GM23248 (cell line): ENCODE data around the gene RAPGEF4. TPM values are rescaled to one million over a fixed set of nuclear protein-coding genes. Genes with fewer than 3 reads are reported as not detected.

Experiments
- DNase-seq: peaks from one replicate; pipeline ENCODE4 v3.0.0-alpha.2; 2015
- H2AFZ ChIP-seq: fragments of 200-600 bp; sonication (generic); 2 replicates; pipeline ENCODE4 v1.6.1; 2016; ENCODE audit warnings: antibody characterized with exemption
- H3F3A ChIP-seq: fragments of 200-600 bp; sonication (generic); 2 replicates; pipeline ENCODE4 v1.6.1; 2016; ENCODE audit warnings: mild to moderate bottlenecking, antibody characterized with exemption, mixed run types; ENCODE audit not compliant: insufficient read depth
- H3K27ac ChIP-seq: fragments of 200-600 bp; sonication (generic); 2 replicates; pipeline ENCODE4 v1.5.1; 2016; ENCODE audit warnings: mild to moderate bottlenecking
- H3K27me3 ChIP-seq: fragments of 200-600 bp; sonication (generic); replicated peaks from 2 replicates; pipeline ENCODE4 v1.6.1; 2016; ENCODE audit warnings: mild to moderate bottlenecking; ENCODE audit not compliant: insufficient read depth
- H3K36me3 ChIP-seq: fragments of 200-600 bp; sonication (generic); 2 replicates; pipeline ENCODE4 v1.6.1; 2016; ENCODE audit warnings: low read depth, mild to moderate bottlenecking
- H3K4me1 ChIP-seq: fragments of 200-600 bp; sonication (generic); 2 replicates; pipeline ENCODE4 v1.6.1; 2016; ENCODE audit warnings: mild to moderate bottlenecking; ENCODE audit not compliant: insufficient read depth
- H3K4me2 ChIP-seq: fragments of 200-600 bp; sonication (generic); one replicate; pipeline ENCODE4 v1.6.1; 2016; ENCODE audit warnings: mild to moderate bottlenecking; ENCODE audit not compliant: unreplicated experiment
- H3K4me3 ChIP-seq: fragments of 200-600 bp; sonication (generic); 2 replicates; pipeline ENCODE4 v1.5.1; 2016; ENCODE audit warnings: mild to moderate bottlenecking
- H3K79me2 ChIP-seq: fragments of 200-600 bp; sonication (generic); 2 replicates; pipeline ENCODE4 v1.6.1; 2016; ENCODE audit warnings: mild to moderate bottlenecking; ENCODE audit not compliant: insufficient read depth
- H3K9ac ChIP-seq: fragments of 200-600 bp; sonication (generic); 2 replicates; pipeline ENCODE4 v1.6.1; 2016; ENCODE audit warnings: mild to moderate bottlenecking
- H3K9me2 ChIP-seq: fragments of 200-600 bp; sonication (generic); 2 replicates; pipeline ENCODE4 v1.6.1; 2016; ENCODE audit warnings: mixed run types, mild to moderate bottlenecking, moderate library complexity; ENCODE audit not compliant: insufficient read depth
- H3K9me3 ChIP-seq: fragments of 200-600 bp; sonication (generic); one replicate; pipeline ENCODE4 v1.6.1; 2017; ENCODE audit warnings: low read depth
- H4K20me1 ChIP-seq: fragments of 200-600 bp; sonication (generic); 2 replicates; pipeline ENCODE4 v1.6.0; 2016; ENCODE audit not compliant: insufficient read depth
- EZH2 ChIP-seq: fragments of 200-600 bp; sonication (generic); IDR thresholded peaks from 2 replicates; pipeline ENCODE4 v1.6.1; 2018; ENCODE audit warnings: antibody characterized with exemption, mild to moderate bottlenecking; ENCODE audit not compliant: insufficient read depth, poor library complexity, severe bottlenecking
- EZH2phosphoT487 ChIP-seq: fragments of 200-600 bp; sonication (generic); IDR thresholded peaks from 2 replicates; pipeline ENCODE4 v1.6.1; 2018; ENCODE audit warnings: antibody characterized with exemption, moderate library complexity, mild to moderate bottlenecking, low read depth; ENCODE audit not compliant: insufficient read depth
- WGBS, 2 experiments: methylation state at CpG; one replicate each; pipeline ENCODE4 v1.1.6; 2015 to 2017; ENCODE audit warnings: low lambda C conversion rate in 2 of 2, low coverage in 1 of 2; ENCODE audit errors: missing lambda C conversion rate in 2 of 2; 5-methylcytosine and 5-hydroxymethylcytosine counted together
- in situ Hi-C: fragments of 300-500 bp; cut with MboI; formaldehyde crosslinking; loops from 2 replicates; pipeline ENCODE4 v1.15.0; 2020
- polyA plus RNA-seq: library from polyadenylated mRNA; unstranded; fragments of >200 nt; fragmentation: Nextera tagmentation; extraction: Ambion mirVana; gene quantifications from 2 replicates; pipeline ENCODE4 v1.2.1, GENCODE V29; 2016
- total RNA-seq: library from RNA; depleted of rRNA; stranded (reverse); fragments of >200 nt; shearing (Covaris generic); gene quantifications from 2 replicates; pipeline ENCODE4 v1.2.3, GENCODE V29; 2014

Gene RAPGEF4
- total and polyA plus RNA-seq, 2 experiments from 2014 or later: 2.2 TPM; not detected in 1

GRCh38 chr2:173048897-173049661 is 313.4 kb downstream of the RAPGEF4 start:
- WGBS, 2 experiments: 0 to 1% methylated on average over 4 of the region's 4 CpGs
- Histone ChIP-seq H3K27me3 (no peaks in the 10 kb centered on the region), H3K4me2 (peak overlapping the region; percentile 75), H3K4me1 (peaks cover 32% of the 10 kb centered on the region), H3K9me2 (no peaks in the 10 kb centered on the region), H4K20me1 (no peaks in the 10 kb centered on the region), H2AFZ (no peak overlapping the region), H3K27ac (peak overlapping the region; percentile 78), H3K36me3 (no peaks in the 10 kb centered on the region), H3F3A (peaks cover 25% of the 10 kb centered on the region), H3K9ac (peak overlapping the region; percentile 38), H3K4me3 (peak overlapping the region; percentile 33; the same call in 1 of the 2 replicates), H3K79me2 (no peaks in the 10 kb centered on the region), H3K9me3 (no peaks in the 10 kb centered on the region)
- DNase-seq: peak; percentile 99
- in situ Hi-C loops: no loop called here
- TF ChIP-seq EZH2phosphoT487 (peak; percentile 65; the same call in 1 of the 2 replicates), EZH2 (no peak)

GRCh38 chr2:173049831-173050230 is 314.2 kb downstream of the RAPGEF4 start:
- Histone ChIP-seq H4K20me1 (no peaks in the 10 kb centered on the region), H3K27me3 (no peaks in the 10 kb centered on the region), H3K27ac (peak overlapping the region; percentile 78), H3K9ac (peak overlapping the region; percentile 38), H3K9me3 (no peaks in the 10 kb centered on the region), H3K9me2 (no peaks in the 10 kb centered on the region), H3K4me1 (peaks cover 39% of the 10 kb centered on the region), H3K79me2 (no peaks in the 10 kb centered on the region), H3K4me3 (peak overlapping the region; percentile 33; the same call in 1 of the 2 replicates), H3K4me2 (peak overlapping the region; percentile 75), H2AFZ (no peak overlapping the region), H3F3A (peaks cover 25% of the 10 kb centered on the region), H3K36me3 (no peaks in the 10 kb centered on the region)
- 81 to 82% methylated on average over 3 of the region's 3 CpGs for WGBS, 2 experiments
- TF ChIP-seq EZH2 (no peak), EZH2phosphoT487 (no peak)
- in situ Hi-C loops: no loop called here
- no peak for DNase-seq

DNA sequence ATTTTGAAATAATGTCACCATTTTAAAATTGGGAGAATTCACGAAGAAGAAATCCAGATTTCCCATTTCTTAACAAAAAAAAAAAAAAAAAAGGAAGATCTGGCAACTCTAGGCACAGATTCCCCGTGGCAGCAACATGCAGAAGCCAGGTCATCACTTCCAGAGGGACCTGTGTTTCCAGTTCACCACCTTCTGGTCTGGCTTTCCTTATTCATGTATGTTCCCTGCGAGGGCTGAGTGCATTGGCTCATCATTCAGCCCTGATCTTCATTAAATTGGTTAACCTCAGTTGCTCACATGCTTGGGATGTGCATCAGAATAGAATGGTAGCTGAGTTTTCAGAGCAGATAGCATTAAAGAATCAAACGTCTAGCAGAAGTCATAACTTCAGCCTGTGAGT is 315.0 kb downstream of the RAPGEF4 start:
- no peak overlapping the region for H3K9ac ChIP-seq
- H3F3A ChIP-seq: peaks cover 25% of the 10 kb centered on the region
- H3K4me2 ChIP-seq: no peak overlapping the region
- H3K4me1 ChIP-seq: peaks cover 41% of the 10 kb centered on the region
- H3K27me3 ChIP-seq: no peaks in the 10 kb centered on the region
- TF ChIP-seq EZH2phosphoT487 (no peak), EZH2 (no peak)
- no peaks in the 10 kb centered on the region for H3K79me2 ChIP-seq
- no peaks in the 10 kb centered on the region for H3K9me3 ChIP-seq
- no peaks in the 10 kb centered on the region for H4K20me1 ChIP-seq
- H2AFZ ChIP-seq: no peak overlapping the region
- 96 to 98% methylated on average over 4 of the region's 4 CpGs for WGBS, 2 experiments
- no peaks in the 10 kb centered on the region for H3K36me3 ChIP-seq
- no peak overlapping the region for H3K27ac ChIP-seq
- in situ Hi-C loops: no loop called here
- no peak for DNase-seq
- no peaks in the 10 kb centered on the region for H3K9me2 ChIP-seq
- H3K4me3 ChIP-seq: no peak overlapping the region

DNA sequence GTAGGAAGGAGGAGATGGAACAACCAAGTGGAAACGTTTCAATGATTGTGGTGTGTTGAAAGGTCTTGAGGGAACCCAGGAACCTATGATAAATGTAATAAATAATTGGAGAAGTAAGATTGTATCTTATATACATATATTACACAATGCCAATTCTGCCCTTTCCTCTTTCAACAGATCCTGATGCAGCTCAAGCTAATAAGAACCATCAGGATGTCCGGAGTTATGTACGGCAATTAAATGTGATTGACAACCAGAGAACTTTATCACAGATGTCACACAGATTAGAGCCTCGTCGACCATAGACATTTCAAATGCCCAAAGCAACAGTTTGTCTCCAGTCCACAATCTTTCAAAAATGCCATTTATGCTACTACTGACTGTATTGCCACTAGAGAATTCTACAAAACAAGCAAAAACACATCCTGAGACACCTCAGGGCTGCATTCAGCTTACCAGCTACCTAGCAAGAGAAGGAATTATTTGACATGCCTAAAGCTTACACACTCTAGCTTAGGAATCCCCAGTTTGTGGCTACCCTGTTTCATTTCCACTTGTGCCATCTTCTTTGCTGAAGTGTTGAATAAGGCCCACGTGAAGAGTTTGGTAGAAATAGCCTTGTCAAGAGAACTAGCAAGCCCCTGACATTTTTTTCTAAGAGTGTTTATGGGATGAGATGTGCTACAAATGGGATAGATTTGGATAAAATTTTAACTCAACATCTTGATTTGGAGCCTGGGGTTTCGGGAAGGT is 316.0 kb downstream of the RAPGEF4 start:
- Histone ChIP-seq H3K27ac (no peak overlapping the region), H3K9me3 (no peaks in the 10 kb centered on the region), H3K4me3 (no peak overlapping the region), H3K36me3 (no peaks in the 10 kb centered on the region), H3F3A (peaks cover 25% of the 10 kb centered on the region), H3K79me2 (no peaks in the 10 kb centered on the region), H3K9ac (no peak overlapping the region), H2AFZ (no peak overlapping the region), H3K9me2 (no peaks in the 10 kb centered on the region), H3K4me1 (peaks cover 41% of the 10 kb centered on the region), H4K20me1 (no peaks in the 10 kb centered on the region), H3K27me3 (no peaks in the 10 kb centered on the region), H3K4me2 (no peak overlapping the region)
- 90% methylated on average over 7 of the region's 7 CpGs for WGBS, 2 experiments
- no peak for DNase-seq
- in situ Hi-C loops: no loop called here
- TF ChIP-seq EZH2 (no peak), EZH2phosphoT487 (no peak)
